K562 (cell line): ENCODE measurements around the gene GLYATL3. TPM values are rescaled to one million over a fixed set of nuclear protein-coding genes. Genes with fewer than 3 reads are reported as not detected.

ENCODE experiments used
- BRD9 ChIP-seq: fragments of 450-650 bp; IDR thresholded peaks from 2 replicates; pipeline ENCODE4 v1.6.1; 2018; ENCODE audit warnings: low read depth; ENCODE audit not compliant: partially characterized antibody
- CBX2 ChIP-seq: fragments of 200-600 bp; sonication (generic); IDR thresholded peaks from one replicate; pipeline ENCODE4 v1.6.1; 2012; ENCODE audit warnings: mild to moderate bottlenecking, low read length, inconsistent platforms; ENCODE audit not compliant: insufficient read depth, poor library complexity, severe bottlenecking
- CC2D1A ChIP-seq: fragments of 450-650 bp; IDR thresholded peaks from 2 replicates; pipeline ENCODE4 v1.6.1; 2017; ENCODE audit warnings: mild to moderate bottlenecking
- GABPA ChIP-seq: fragments of 200-800 bp; sonication (Bioruptor generic); conservative IDR thresholded peaks from 2 replicates; pipeline ENCODE4 v1.6.1; 2016; ENCODE audit warnings: low read depth, missing genetic modification characterization, missing compliant biosample characterization
- HCFC1 ChIP-seq: IDR thresholded peaks from 2 replicates; pipeline ENCODE4 v1.6.1; 2012; ENCODE audit warnings: low read depth, low read length, improper control_type of control experiment
- HMGN3 ChIP-seq: IDR thresholded peaks from 2 replicates; pipeline ENCODE4 v1.6.1; 2011; ENCODE audit warnings: borderline replicate concordance, low read depth, mild to moderate bottlenecking, mixed read lengths, low read length; ENCODE audit not compliant: insufficient read length; ENCODE audit errors: extremely low read depth
- MXD1 ChIP-seq: fragments of 250-450 bp; sonication (Bioruptor Pico); IDR thresholded peaks from 2 replicates; pipeline ENCODE4 v1.8.0; 2021; ENCODE audit warnings: borderline replicate concordance, mild to moderate bottlenecking, moderate library complexity; ENCODE audit not compliant: poor library complexity, severe bottlenecking
- NCOR1 ChIP-seq: fragments of 450-650 bp; IDR thresholded peaks from 2 replicates; pipeline ENCODE4 v1.6.1; 2016; ENCODE audit warnings: mild to moderate bottlenecking, moderate library complexity
- NFRKB ChIP-seq: fragments of 450-650 bp; IDR thresholded peaks from 2 replicates; pipeline ENCODE4 v1.6.1; 2016; ENCODE audit warnings: low read depth
- ZBTB7A ChIP-seq: IDR thresholded peaks from 2 replicates; pipeline ENCODE4 v1.6.1; 2011; ENCODE audit warnings: low read depth, mild to moderate bottlenecking, low read length, moderate library complexity, borderline replicate concordance; ENCODE audit not compliant: control insufficient read depth
- ZFP36 ChIP-seq: fragments of 150-350 bp; IDR thresholded peaks from 2 replicates; pipeline ENCODE4 v1.6.1; 2018; ENCODE audit warnings: low read length, low read depth; ENCODE audit not compliant: partially characterized antibody
- ZNF347 ChIP-seq: fragments of 450-650 bp; formaldehyde crosslinking; IDR thresholded peaks from 2 replicates; pipeline ENCODE4 v1.4.0; 2020; ENCODE audit warnings: low read depth, mild to moderate bottlenecking, moderate library complexity
- ZNF407 ChIP-seq: fragments of 450-650 bp; IDR thresholded peaks from 2 replicates; pipeline ENCODE4 v1.6.1; 2016; ENCODE audit warnings: low read depth
- ZNF584 ChIP-seq: fragments of 200-800 bp; sonication (Bioruptor generic); IDR thresholded peaks from 2 replicates; pipeline ENCODE4 v1.6.1; 2016; ENCODE audit warnings: low read depth, mild to moderate bottlenecking, missing genetic modification characterization, missing compliant biosample characterization
- polyA plus RNA-seq, 8 experiments: library from polyadenylated mRNA; depleted of rRNA in 4 of 8; stranded (reverse) in 5 of 8; unstranded in 3 of 8; fragments of >200 nt; fragmentation: Nextera tagmentation in 2 of 8; fragmentation: Illumina TruSeq in 1 of 8; extraction: Ambion mirVana in 2 of 8; extraction: Trizol in 1 of 8; gene quantifications; 2 replicates each; pipeline versions ENCODE4 v1.2.1 to v1.2.3, GENCODE V29; 2011 to 2014; ENCODE audit warnings: inconsistent platforms in 1 of 8, missing spikeins in 1 of 8
- total RNA-seq, 7 experiments: library from RNA; depleted of rRNA in 6 of 7; stranded (reverse); fragments of >200 nt in 6 of 7; fragmentation: Illumina TruSeq in 2 of 7; extraction: Trizol in 2 of 7; gene quantifications; 2 replicates each; pipeline versions ENCODE4 v1.2.1 to v1.2.3, GENCODE V29; 2011 to 2021; ENCODE audit warnings: low replicate concordance in 1 of 7
- TF ChIP-seq, protein P1 (sequence below), 2 experiments: IDR thresholded peaks; 2 replicates each; pipeline ENCODE4 v1.6.1; 2011; ENCODE audit warnings: borderline replicate concordance in 1 of 2, control low read depth in 1 of 2, low read depth in 1 of 2, low read length in 1 of 2, mild to moderate bottlenecking in 1 of 2, mixed read lengths in 1 of 2, moderate library complexity in 1 of 2; ENCODE audit not compliant: insufficient read depth in 1 of 2, insufficient read length in 1 of 2, poor library complexity in 1 of 2, severe bottlenecking in 1 of 2; ENCODE audit errors: extremely low read depth in 1 of 2

Gene GLYATL3
- total and polyA plus RNA-seq, 9 of the 15 experiments (the other 6 are each of a cell fraction or from before 2014, with no cell fraction given): not detected

GRCh38 chr6:49462927-49463611, 36.7 kb upstream of the GLYATL3 start, which contains the start of the genes CENPQ and MMUT (continued):
- TF ChIP-seq HMGN3 (peak; percentile 88), HCFC1 (peak; percentile 87), NCOR1 (peak; percentile 33; the same call in 1 of the 2 replicates), NFRKB (peak; percentile 48), ZFP36 (peak; percentile 34), CC2D1A (peak; percentile 82), ZNF407 (no peak), BRD9 (no peak), CBX2 (no peak), ZBTB7A (peak; percentile 53; the same call in 1 of the 2 replicates), MXD1 (CRISPR knock-in tag) (no peak), GABPA (tag) (peak; percentile 98), ZNF584 (CRISPR knock-in tag) (no peak), ZNF347 (no peak)
- TF ChIP-seq, protein P1, sequence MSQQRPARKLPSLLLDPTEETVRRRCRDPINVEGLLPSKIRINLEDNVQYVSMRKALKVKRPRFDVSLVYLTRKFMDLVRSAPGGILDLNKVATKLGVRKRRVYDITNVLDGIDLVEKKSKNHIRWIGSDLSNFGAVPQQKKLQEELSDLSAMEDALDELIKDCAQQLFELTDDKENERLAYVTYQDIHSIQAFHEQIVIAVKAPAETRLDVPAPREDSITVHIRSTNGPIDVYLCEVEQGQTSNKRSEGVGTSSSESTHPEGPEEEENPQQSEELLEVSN (IDR thresholded peaks at IDR 0.05; ENCODE audit: borderline replicate concordance in 1 of 2, extremely low read depth in 1 of 2, insufficient read depth in 1 of 2, insufficient read length in 1 of 2, low read depth in 1 of 2, low read length in 1 of 2, poor library complexity in 1 of 2, severe bottlenecking in 1 of 2): peak; percentile 53 to 54
